HEK293 (cell line): ENCODE results near the gene OTUD1.

Source experiments
- CTCF ChIP-seq: fragments of 450-650 bp; formaldehyde crosslinking; IDR thresholded peaks from 2 replicates; pipeline ENCODE4 v1.5.1; 2016; ENCODE audit warnings: missing biosample characterization, missing genetic modification characterization
- KLF10 ChIP-seq: fragments of 450-650 bp; IDR thresholded peaks from 2 replicates; pipeline ENCODE4 v1.5.1; 2018; ENCODE audit warnings: missing biosample characterization, mild to moderate bottlenecking, missing genetic modification characterization
- KLF7 ChIP-seq: fragments of 450-650 bp; formaldehyde crosslinking; IDR thresholded peaks from 2 replicates; pipeline ENCODE4 v1.5.1; 2016; ENCODE audit warnings: missing biosample characterization, missing genetic modification characterization, borderline replicate concordance
- MYNN ChIP-seq: fragments of 450-650 bp; formaldehyde crosslinking; IDR thresholded peaks from 2 replicates; pipeline ENCODE4 v1.5.1; 2016; ENCODE audit warnings: missing biosample characterization, missing genetic modification characterization, borderline replicate concordance
- RBAK ChIP-seq: fragments of 450-650 bp; formaldehyde crosslinking; IDR thresholded peaks from 2 replicates; pipeline ENCODE4 v1.5.1; 2016; ENCODE audit warnings: missing biosample characterization, missing genetic modification characterization
- SALL2 ChIP-seq: fragments of 450-650 bp; formaldehyde crosslinking; IDR thresholded peaks from 2 replicates; pipeline ENCODE4 v1.5.0; 2017; ENCODE audit warnings: missing biosample characterization, mild to moderate bottlenecking, missing genetic modification characterization, borderline replicate concordance
- TCF7L2 ChIP-seq: IDR thresholded peaks from 2 replicates; pipeline ENCODE4 v1.6.1; 2011; ENCODE audit warnings: low read depth, mild to moderate bottlenecking, inconsistent platforms, low read length, moderate library complexity, borderline replicate concordance
- ZFHX2 ChIP-seq: fragments of 450-650 bp; formaldehyde crosslinking; conservative IDR thresholded peaks from 2 replicates; pipeline ENCODE4 v1.5.1; 2016; ENCODE audit warnings: missing biosample characterization, missing genetic modification characterization
- ZNF530 ChIP-seq: fragments of 450-650 bp; formaldehyde crosslinking; IDR thresholded peaks from 2 replicates; pipeline ENCODE4 v1.5.1; 2016; ENCODE audit warnings: low read depth, missing biosample characterization, missing genetic modification characterization

GRCh38 chr10:23441251-23441650 is 2.4 kb downstream of the OTUD1 start:
- TF ChIP-seq MYNN, result no peak
- TF ChIP-seq SALL2 (tag by site-specific recombination), result no peak
- no peak for TF ChIP-seq ZFHX2 (tag by site-specific recombination)
- TF ChIP-seq CTCF (tag by site-specific recombination), result no peak
- TF ChIP-seq ZNF530, result no peak
- TF ChIP-seq KLF7 (tag by site-specific recombination), result no peak
- TF ChIP-seq KLF10 (tag by site-specific recombination), result no peak
- no peak for TF ChIP-seq TCF7L2
- TF ChIP-seq RBAK, result no peak
